Measurements from ENCODE around the gene GARIN3. TPM values are rescaled to one million over a fixed set of nuclear protein-coding genes. Genes with fewer than 3 reads are reported as not detected.

Gene GARIN3
- total RNA-seq, 2 donors from 2014 or later = not detected

GRCh38 chr5:157177953-157178352 lies 11.9 kb upstream of the GARIN3 start:
- Mint-ChIP-seq H3K4me1 (peaks cover 39% of the 10 kb centered on the region), H3K27me3 (no peaks in the 10 kb centered on the region), H3K4me3 (peak overlapping the region; percentile 68), H3K27ac (peak overlapping the region; percentile 97), H3K36me3 (ENCODE audit: low read depth) (no peaks in the 10 kb centered on the region)
- no peak for ATAC-seq
- DNase-seq = no peak
- H3K9me3 ChIP-seq (ENCODE audit: control insufficient read depth, low read length, poor library complexity, severe bottlenecking) = no peaks in the 10 kb centered on the region

GRCh38 chr5:157175071-157175612 lies 9.1 kb upstream of the GARIN3 start:
- H3K9me3 ChIP-seq (ENCODE audit: control insufficient read depth, low read length, poor library complexity, severe bottlenecking) = no peaks in the 10 kb centered on the region
- Mint-ChIP-seq H3K27ac (peak overlapping the region; percentile 60), H3K4me3 (no peak overlapping the region), H3K4me1 (peaks cover 47% of the 10 kb centered on the region), H3K27me3 (no peaks in the 10 kb centered on the region), H3K36me3 (ENCODE audit: low read depth) (no peaks in the 10 kb centered on the region)
- DNase-seq = no peak
- no peak for ATAC-seq

- H3K27me3 Mint-ChIP-seq = no peaks in the 10 kb centered on the region
- ATAC-seq (peak; percentile 98), DNase-seq (peak; percentile 45 to 73 (median 56))
- H3K4me1 Mint-ChIP-seq = peaks cover 34% of the 10 kb centered on the region
- peak overlapping the region; percentile 98 for H3K27ac Mint-ChIP-seq
- no peaks in the 10 kb centered on the region for H3K9me3 ChIP-seq (ENCODE audit: control insufficient read depth, low read length, poor library complexity, severe bottlenecking)
- H3K4me3 Mint-ChIP-seq = peak overlapping the region; percentile 75
- H3K36me3 Mint-ChIP-seq (ENCODE audit: low read depth) = no peaks in the 10 kb centered on the region
These were observed 6.3 kb upstream of the GARIN3 start for GRCh38 chr5:157172403-157172802.

- no peaks in the 10 kb centered on the region for H3K27me3 Mint-ChIP-seq
- no peaks in the 10 kb centered on the region for H3K36me3 Mint-ChIP-seq (ENCODE audit: low read depth)
- peak overlapping the region; percentile 93 for H3K27ac Mint-ChIP-seq
- DNase-seq (no peak), ATAC-seq (no peak)
- no peak overlapping the region for H3K4me3 Mint-ChIP-seq
- peaks cover 43% of the 10 kb centered on the region for H3K4me1 Mint-ChIP-seq
- no peaks in the 10 kb centered on the region for H3K9me3 ChIP-seq (ENCODE audit: control insufficient read depth, low read length, poor library complexity, severe bottlenecking)
These were observed 2.2 kb upstream of the GARIN3 start for GRCh38 chr5:157168286-157168685.

GRCh38 chr5:157167214-157167621 lies 1.2 kb upstream of the GARIN3 start:
- Mint-ChIP-seq H3K36me3 (ENCODE audit: low read depth) (no peaks in the 10 kb centered on the region), H3K27ac (peak overlapping the region; percentile 93), H3K4me1 (peaks cover 42% of the 10 kb centered on the region), H3K27me3 (no peaks in the 10 kb centered on the region), H3K4me3 (peak overlapping the region; percentile 57)
- H3K9me3 ChIP-seq (ENCODE audit: control insufficient read depth, low read length, poor library complexity, severe bottlenecking) = no peaks in the 10 kb centered on the region
- DNase-seq = no peak
- ATAC-seq = peak; percentile 54

GRCh38 chr5:157165668-157166067 lies 396 bp downstream of the GARIN3 start:
- peaks cover 2% of the 10 kb centered on the region for H3K9me3 ChIP-seq (ENCODE audit: control insufficient read depth, low read length, poor library complexity, severe bottlenecking)
- H3K27me3 Mint-ChIP-seq = no peaks in the 10 kb centered on the region
- H3K4me3 Mint-ChIP-seq = no peak overlapping the region
- H3K27ac Mint-ChIP-seq = peak overlapping the region; percentile 93
- H3K36me3 Mint-ChIP-seq (ENCODE audit: low read depth) = no peaks in the 10 kb centered on the region
- peaks cover 41% of the 10 kb centered on the region for H3K4me1 Mint-ChIP-seq
- DNase-seq = no peak
- ATAC-seq = no peak

- DNase-seq = no peak
- no peak for ATAC-seq
- Mint-ChIP-seq H3K4me1 (peaks cover 42% of the 10 kb centered on the region), H3K4me3 (no peak overlapping the region), H3K27me3 (no peaks in the 10 kb centered on the region), H3K36me3 (ENCODE audit: low read depth) (no peaks in the 10 kb centered on the region), H3K27ac (peak overlapping the region; percentile 93)
- peaks cover 2% of the 10 kb centered on the region for H3K9me3 ChIP-seq (ENCODE audit: control insufficient read depth, low read length, poor library complexity, severe bottlenecking)
These were observed 803 bp downstream of the GARIN3 start for GRCh38 chr5:157165261-157165660.

GRCh38 chr5:157164521-157164920 lies 1.5 kb downstream of the GARIN3 start:
- DNase-seq (no peak), ATAC-seq (no peak)
- H3K4me3 Mint-ChIP-seq = peak overlapping the region; percentile 58
- H3K27me3 Mint-ChIP-seq = no peaks in the 10 kb centered on the region
- no peak overlapping the region for H3K27ac Mint-ChIP-seq
- H3K4me1 Mint-ChIP-seq = peaks cover 46% of the 10 kb centered on the region
- no peaks in the 10 kb centered on the region for H3K36me3 Mint-ChIP-seq (ENCODE audit: low read depth)
- H3K9me3 ChIP-seq (ENCODE audit: control insufficient read depth, low read length, poor library complexity, severe bottlenecking) = peaks cover 2% of the 10 kb centered on the region

GRCh38 chr5:157162919-157163510 lies 3.0 kb downstream of the GARIN3 start:
- no peak overlapping the region for H3K4me3 Mint-ChIP-seq
- H3K4me1 Mint-ChIP-seq = peaks cover 46% of the 10 kb centered on the region
- ATAC-seq (no peak), DNase-seq (no peak)
- peaks cover 2% of the 10 kb centered on the region for H3K9me3 ChIP-seq (ENCODE audit: control insufficient read depth, low read length, poor library complexity, severe bottlenecking)
- H3K27ac Mint-ChIP-seq = peak overlapping the region; percentile 92
- no peaks in the 10 kb centered on the region for H3K36me3 Mint-ChIP-seq (ENCODE audit: low read depth)
- H3K27me3 Mint-ChIP-seq = no peaks in the 10 kb centered on the region

GRCh38 chr5:157161996-157162395 lies 4.1 kb downstream of the GARIN3 start:
- H3K9me3 ChIP-seq (ENCODE audit: control insufficient read depth, low read length, poor library complexity, severe bottlenecking) = peaks cover 2% of the 10 kb centered on the region
- Mint-ChIP-seq H3K27me3 (no peaks in the 10 kb centered on the region), H3K4me1 (peaks cover 47% of the 10 kb centered on the region), H3K4me3 (no peak overlapping the region), H3K27ac (peak overlapping the region; percentile 92), H3K36me3 (ENCODE audit: low read depth) (no peaks in the 10 kb centered on the region)
- DNase-seq (no peak), ATAC-seq (no peak)

- H3K9me3 ChIP-seq (ENCODE audit: control insufficient read depth, low read length, poor library complexity, severe bottlenecking) = peaks cover 2% of the 10 kb centered on the region
- peaks cover 52% of the 10 kb centered on the region for H3K4me1 Mint-ChIP-seq
- no peaks in the 10 kb centered on the region for H3K36me3 Mint-ChIP-seq (ENCODE audit: low read depth)
- ATAC-seq = peak; percentile 65
- H3K27ac Mint-ChIP-seq = peak overlapping the region; percentile 92
- DNase-seq = peak; percentile 21 to 48 (median 45)
- H3K4me3 Mint-ChIP-seq = peak overlapping the region; percentile 62
- H3K27me3 Mint-ChIP-seq = no peaks in the 10 kb centered on the region
These were observed 6.1 kb downstream of the GARIN3 start for GRCh38 chr5:157160001-157160400.

- H3K9me3 ChIP-seq (ENCODE audit: control insufficient read depth, low read length, poor library complexity, severe bottlenecking) = peaks cover 2% of the 10 kb centered on the region
- Mint-ChIP-seq H3K4me3 (peak overlapping the region; percentile 62), H3K4me1 (peaks cover 56% of the 10 kb centered on the region), H3K27ac (peak overlapping the region; percentile 92), H3K27me3 (no peaks in the 10 kb centered on the region), H3K36me3 (ENCODE audit: low read depth) (no peaks in the 10 kb centered on the region)
- DNase-seq = peak in 2 of 3 donors; percentile 25 to 56
- peak; percentile 81 for ATAC-seq
These were observed 6.8 kb downstream of the GARIN3 start for GRCh38 chr5:157159209-157159751.

GRCh38 chr5:157157293-157157891 lies 8.7 kb downstream of the GARIN3 start:
- Mint-ChIP-seq H3K27me3 (no peaks in the 10 kb centered on the region), H3K27ac (peak overlapping the region; percentile 92), H3K36me3 (ENCODE audit: low read depth) (no peaks in the 10 kb centered on the region), H3K4me1 (peaks cover 56% of the 10 kb centered on the region), H3K4me3 (no peak overlapping the region)
- ATAC-seq (no peak), DNase-seq (no peak)
- peaks cover 2% of the 10 kb centered on the region for H3K9me3 ChIP-seq (ENCODE audit: control insufficient read depth, low read length, poor library complexity, severe bottlenecking)

Measured in T-helper 17 cell (primary cell).